HTR-8/SVneo (cell line): ENCODE measurements around the gene LRRC37B.
A peak's percentile ranks its signal among the peaks of the same experiment; 100 is the strongest.
"Not testable (repeated sequence)": the region's sequence is repeated elsewhere in the genome, so short reads cannot be mapped to it uniquely, and the experiment has no call there.

Source experiments
- DNase-seq: peaks from one replicate; pipeline ENCODE4 v3.0.0; 2011; ENCODE audit warnings: low spot score, mixed read lengths; ENCODE audit not compliant: insufficient read length
- FAIRE-seq: peaks from 2 replicates; lab custom pipeline; 2011; peaks lifted over from hg19 to GRCh38; lab: Jason Lieb, UNC

LRRC37B gene

GRCh38 chr17:32006957-32007462 is at the start of gene LRRC37B:
LRRC37B (plus strand) TSS chr17:32007383; CDS start chr17:32021393, 14,010 bp downstream.
- peak; percentile 74 for FAIRE-seq

GRCh38 chr17:31964131-31964530 is 43.1 kb upstream of the LRRC37B start:
- FAIRE-seq, DNase-seq: not testable (repeated sequence)

More at GRCh38 chr17:32006957-32007462, at the start of gene LRRC37B:
- peak; percentile 81 for DNase-seq

GRCh38 chr17:31967648-31968047 is 39.5 kb upstream of the LRRC37B start:
- no peak for FAIRE-seq

GRCh38 chr17:31970416-31970815 is 36.8 kb upstream of the LRRC37B start:
- not testable (repeated sequence) for DNase-seq, FAIRE-seq

More at GRCh38 chr17:31967648-31968047, 39.5 kb upstream of the LRRC37B start:
- DNase-seq: no peak

GRCh38 chr17:31974269-31975071 is 32.7 kb upstream of the LRRC37B start:
- FAIRE-seq, DNase-seq: not testable (repeated sequence)

GRCh38 chr17:31975391-31975790 is 31.8 kb upstream of the LRRC37B start:
- not testable (repeated sequence) for FAIRE-seq, DNase-seq

- not testable (repeated sequence) for FAIRE-seq, DNase-seq
Observed at GRCh38 chr17:31991821-31992220, 15.4 kb upstream of the LRRC37B start.

- no peak for FAIRE-seq
- no peak for DNase-seq
Observed at GRCh38 chr17:31997005-31997404, 10.2 kb upstream of the LRRC37B start.

- FAIRE-seq (no peak), DNase-seq (peak; percentile 42)
Observed at GRCh38 chr17:32007463-32008298, 498 bp downstream of the LRRC37B start.

- DNase-seq (no peak), FAIRE-seq (no peak)
Observed at GRCh38 chr17:32009262-32009542, 2.0 kb downstream of the LRRC37B start.

GRCh38 chr17:32010114-32010513 is 2.9 kb downstream of the LRRC37B start:
- FAIRE-seq (no peak), DNase-seq (no peak)

- DNase-seq (no peak), FAIRE-seq (no peak)
Observed at GRCh38 chr17:32015245-32016013, 8.2 kb downstream of the LRRC37B start.

GRCh38 chr17:32016231-32016630 is 9.0 kb downstream of the LRRC37B start:
- DNase-seq (no peak), FAIRE-seq (no peak)

GRCh38 chr17:32019228-32019627 is 12.0 kb downstream of the LRRC37B start:
- FAIRE-seq (no peak), DNase-seq (no peak)

GRCh38 chr17:32020943-32021614 is 13.9 kb downstream of the LRRC37B start:
- DNase-seq (no peak), FAIRE-seq (no peak)

- DNase-seq: no peak
- FAIRE-seq: no peak
Observed at GRCh38 chr17:32021615-32021955, 14.4 kb downstream of the LRRC37B start.

- not testable (repeated sequence) for DNase-seq, FAIRE-seq
Observed at GRCh38 chr17:32022554-32022953, 15.4 kb downstream of the LRRC37B start.

GRCh38 chr17:32027271-32027670 is 20.1 kb downstream of the LRRC37B start:
- FAIRE-seq: peak; percentile 79

GRCh38 chr17:32033223-32033622 is 26.0 kb downstream of the LRRC37B start:
- no peak for FAIRE-seq
- DNase-seq: no peak

More at GRCh38 chr17:32027271-32027670, 20.1 kb downstream of the LRRC37B start:
- not testable (repeated sequence) for DNase-seq

GRCh38 chr17:32033812-32034211 is 26.6 kb downstream of the LRRC37B start:
- DNase-seq, FAIRE-seq: not testable (repeated sequence)
